Measurements from ENCODE around the gene CAPZA3. TPM values are rescaled to one million over a fixed set of nuclear protein-coding genes. Genes with fewer than 3 reads are reported as not detected.

The CAPZA3 gene
- total RNA-seq, 2 experiments from 2014 or later, result not detected

- ChIA-PET POLR2A (no interaction called here), CTCF (no interaction called here)
- no peaks in the 10 kb centered on the region for H3K27me3 Mint-ChIP-seq
- no peaks in the 10 kb centered on the region for H3K36me3 Mint-ChIP-seq (ENCODE audit: low read depth)
- H3K4me3 Mint-ChIP-seq, result no peak overlapping the region
- no peak for DNase-seq
- intact Hi-C loops (cut with micrococcal nuclease), result no loop called here
- no peaks in the 10 kb centered on the region for H3K9me3 Mint-ChIP-seq
- no peak overlapping the region for H3K27ac Mint-ChIP-seq
- TF ChIP-seq CTCF (IDR thresholded peaks at IDR 0.05), result no peak
- ATAC-seq, result no peak
- H3K4me1 Mint-ChIP-seq (ENCODE audit: low read depth), result no peaks in the 10 kb centered on the region
These were observed 19.5 kb upstream of the CAPZA3 start for GRCh38 chr12:18718462-18718861.

GRCh38 chr12:18719922-18720510 lies 17.9 kb upstream of the CAPZA3 start:
- TF ChIP-seq CTCF (IDR thresholded peaks at IDR 0.05), result no peak
- ChIA-PET POLR2A (no interaction called here), CTCF (no interaction called here)
- no peaks in the 10 kb centered on the region for H3K4me1 Mint-ChIP-seq (ENCODE audit: low read depth)
- no peak overlapping the region for H3K27ac Mint-ChIP-seq
- intact Hi-C loops (cut with micrococcal nuclease), result no loop called here
- H3K9me3 Mint-ChIP-seq, result no peaks in the 10 kb centered on the region
- no peaks in the 10 kb centered on the region for H3K36me3 Mint-ChIP-seq (ENCODE audit: low read depth)
- ATAC-seq, result no peak
- H3K27me3 Mint-ChIP-seq, result no peaks in the 10 kb centered on the region
- no peak overlapping the region for H3K4me3 Mint-ChIP-seq
- no peak for DNase-seq

GRCh38 chr12:18720690-18721089 lies 17.2 kb upstream of the CAPZA3 start:
- H3K27me3 Mint-ChIP-seq, result no peaks in the 10 kb centered on the region
- intact Hi-C loops (cut with micrococcal nuclease), result no loop called here
- H3K9me3 Mint-ChIP-seq, result peaks cover under 1% of the 10 kb centered on the region
- POLR2A ChIA-PET, result no interaction called here
- H3K4me1 Mint-ChIP-seq (ENCODE audit: low read depth), result no peaks in the 10 kb centered on the region
- H3K27ac Mint-ChIP-seq, result no peak overlapping the region
- CTCF ChIA-PET, result no interaction called here
- no peaks in the 10 kb centered on the region for H3K36me3 Mint-ChIP-seq (ENCODE audit: low read depth)
- DNase-seq (no peak), ATAC-seq (no peak)
- no peak for TF ChIP-seq CTCF (IDR thresholded peaks at IDR 0.05)
- H3K4me3 Mint-ChIP-seq, result no peak overlapping the region

GRCh38 chr12:18721452-18721851 lies 16.5 kb upstream of the CAPZA3 start:
- POLR2A ChIA-PET, result no interaction called here
- Mint-ChIP-seq H3K27ac (no peak overlapping the region), H3K4me3 (no peak overlapping the region), H3K36me3 (ENCODE audit: low read depth) (no peaks in the 10 kb centered on the region), H3K27me3 (no peaks in the 10 kb centered on the region), H3K4me1 (ENCODE audit: low read depth) (no peaks in the 10 kb centered on the region), H3K9me3 (peaks cover 2% of the 10 kb centered on the region)
- CTCF ChIA-PET, result no interaction called here
- intact Hi-C loops (cut with micrococcal nuclease), result no loop called here
- DNase-seq (no peak), ATAC-seq (no peak)
- TF ChIP-seq CTCF (IDR thresholded peaks at IDR 0.05), result no peak

GRCh38 chr12:18723752-18724151 lies 14.2 kb upstream of the CAPZA3 start:
- H3K27me3 Mint-ChIP-seq, result no peaks in the 10 kb centered on the region
- no peak for TF ChIP-seq CTCF (IDR thresholded peaks at IDR 0.05)
- no peaks in the 10 kb centered on the region for H3K4me1 Mint-ChIP-seq (ENCODE audit: low read depth)
- ChIA-PET CTCF (no interaction called here), POLR2A (no interaction called here)
- intact Hi-C loops (cut with micrococcal nuclease), result no loop called here
- no peak overlapping the region for H3K27ac Mint-ChIP-seq
- DNase-seq (no peak), ATAC-seq (no peak)
- no peak overlapping the region for H3K4me3 Mint-ChIP-seq
- no peaks in the 10 kb centered on the region for H3K36me3 Mint-ChIP-seq (ENCODE audit: low read depth)
- H3K9me3 Mint-ChIP-seq, result peaks cover 2% of the 10 kb centered on the region
